Measurements from ENCODE around the gene IFI27L2.
A peak's percentile ranks its signal among the peaks of the same experiment; 100 is the strongest.

IFI27L2 gene

DNA sequence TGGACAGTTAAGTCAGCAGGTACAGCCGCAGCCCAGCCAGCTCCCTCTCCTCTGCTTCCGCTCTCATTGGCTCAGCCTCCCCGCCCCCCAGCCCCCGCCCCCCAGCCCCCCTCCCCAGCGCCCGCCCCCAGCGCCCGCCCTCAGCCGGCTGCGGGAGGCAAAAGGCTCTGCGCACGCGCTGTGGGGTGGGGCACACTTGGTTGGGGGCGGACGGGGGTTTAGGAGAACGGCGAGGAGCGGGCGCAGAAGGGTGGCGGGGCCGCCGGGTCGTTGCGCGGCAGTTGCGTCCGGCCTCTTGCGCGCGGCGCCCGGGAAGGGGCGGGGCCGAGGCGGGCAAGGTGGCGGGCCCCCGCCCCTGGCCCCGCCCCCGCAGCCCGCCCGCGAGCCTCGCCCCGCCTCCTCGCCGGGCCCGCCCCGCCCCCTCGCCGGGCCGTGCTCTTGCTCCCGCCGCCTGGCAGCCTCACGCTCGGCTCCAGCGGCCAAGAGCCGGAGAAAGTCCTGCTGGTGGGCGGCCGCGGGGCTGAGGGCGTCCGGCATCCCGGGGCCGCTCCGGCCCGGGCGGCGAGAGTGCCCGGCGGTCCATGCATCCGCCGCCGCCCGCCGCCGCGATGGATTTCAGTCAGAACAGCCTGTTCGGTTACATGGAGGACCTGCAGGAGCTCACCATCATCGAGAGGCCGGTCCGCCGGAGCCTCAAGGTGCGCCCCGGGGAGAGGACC, 44.6 kb upstream of the IFI27L2 start, which contains the start of gene PPP4R4:
PPP4R4 (plus strand) TSS at position 438 of the 719 bp plus-strand sequence; CDS start at position 582, 144 bp downstream.
- no peak for TF ChIP-seq SPI1 (IDR thresholded peaks at IDR 0.05; ENCODE audit: borderline replicate concordance, low read depth)
- TF ChIP-seq, protein P1, sequence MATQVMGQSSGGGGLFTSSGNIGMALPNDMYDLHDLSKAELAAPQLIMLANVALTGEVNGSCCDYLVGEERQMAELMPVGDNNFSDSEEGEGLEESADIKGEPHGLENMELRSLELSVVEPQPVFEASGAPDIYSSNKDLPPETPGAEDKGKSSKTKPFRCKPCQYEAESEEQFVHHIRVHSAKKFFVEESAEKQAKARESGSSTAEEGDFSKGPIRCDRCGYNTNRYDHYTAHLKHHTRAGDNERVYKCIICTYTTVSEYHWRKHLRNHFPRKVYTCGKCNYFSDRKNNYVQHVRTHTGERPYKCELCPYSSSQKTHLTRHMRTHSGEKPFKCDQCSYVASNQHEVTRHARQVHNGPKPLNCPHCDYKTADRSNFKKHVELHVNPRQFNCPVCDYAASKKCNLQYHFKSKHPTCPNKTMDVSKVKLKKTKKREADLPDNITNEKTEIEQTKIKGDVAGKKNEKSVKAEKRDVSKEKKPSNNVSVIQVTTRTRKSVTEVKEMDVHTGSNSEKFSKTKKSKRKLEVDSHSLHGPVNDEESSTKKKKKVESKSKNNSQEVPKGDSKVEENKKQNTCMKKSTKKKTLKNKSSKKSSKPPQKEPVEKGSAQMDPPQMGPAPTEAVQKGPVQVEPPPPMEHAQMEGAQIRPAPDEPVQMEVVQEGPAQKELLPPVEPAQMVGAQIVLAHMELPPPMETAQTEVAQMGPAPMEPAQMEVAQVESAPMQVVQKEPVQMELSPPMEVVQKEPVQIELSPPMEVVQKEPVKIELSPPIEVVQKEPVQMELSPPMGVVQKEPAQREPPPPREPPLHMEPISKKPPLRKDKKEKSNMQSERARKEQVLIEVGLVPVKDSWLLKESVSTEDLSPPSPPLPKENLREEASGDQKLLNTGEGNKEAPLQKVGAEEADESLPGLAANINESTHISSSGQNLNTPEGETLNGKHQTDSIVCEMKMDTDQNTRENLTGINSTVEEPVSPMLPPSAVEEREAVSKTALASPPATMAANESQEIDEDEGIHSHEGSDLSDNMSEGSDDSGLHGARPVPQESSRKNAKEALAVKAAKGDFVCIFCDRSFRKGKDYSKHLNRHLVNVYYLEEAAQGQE (IDR thresholded peaks at IDR 0.05; ENCODE audit: insufficient replicate concordance, low read depth) = no peak
- no peak for TF ChIP-seq POLR2AphosphoS5 (IDR thresholded peaks at IDR 0.05; ENCODE audit: low read depth)
- no peak for TF ChIP-seq GABPA (IDR thresholded peaks at IDR 0.05; ENCODE audit: low read depth)
- TF ChIP-seq, protein P2, sequence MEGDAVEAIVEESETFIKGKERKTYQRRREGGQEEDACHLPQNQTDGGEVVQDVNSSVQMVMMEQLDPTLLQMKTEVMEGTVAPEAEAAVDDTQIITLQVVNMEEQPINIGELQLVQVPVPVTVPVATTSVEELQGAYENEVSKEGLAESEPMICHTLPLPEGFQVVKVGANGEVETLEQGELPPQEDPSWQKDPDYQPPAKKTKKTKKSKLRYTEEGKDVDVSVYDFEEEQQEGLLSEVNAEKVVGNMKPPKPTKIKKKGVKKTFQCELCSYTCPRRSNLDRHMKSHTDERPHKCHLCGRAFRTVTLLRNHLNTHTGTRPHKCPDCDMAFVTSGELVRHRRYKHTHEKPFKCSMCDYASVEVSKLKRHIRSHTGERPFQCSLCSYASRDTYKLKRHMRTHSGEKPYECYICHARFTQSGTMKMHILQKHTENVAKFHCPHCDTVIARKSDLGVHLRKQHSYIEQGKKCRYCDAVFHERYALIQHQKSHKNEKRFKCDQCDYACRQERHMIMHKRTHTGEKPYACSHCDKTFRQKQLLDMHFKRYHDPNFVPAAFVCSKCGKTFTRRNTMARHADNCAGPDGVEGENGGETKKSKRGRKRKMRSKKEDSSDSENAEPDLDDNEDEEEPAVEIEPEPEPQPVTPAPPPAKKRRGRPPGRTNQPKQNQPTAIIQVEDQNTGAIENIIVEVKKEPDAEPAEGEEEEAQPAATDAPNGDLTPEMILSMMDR (IDR thresholded peaks at IDR 0.05; ENCODE audit: insufficient read depth, low read length) = no peak
- Histone ChIP-seq H3K27me3 (ENCODE audit: insufficient read depth, poor library complexity, severe bottlenecking) (peaks cover 50% of the 10 kb centered on the region), H3K4me3 (replicated peaks; ENCODE audit: insufficient read depth, low read length) (peak within 1 kb of the TSS; percentile 44), H3K27ac (replicated peaks) (no peak within 1 kb of the TSS)
- DNase-seq (ENCODE audit: low read depth in 1 of 2, low spot score in 1 of 2) = peak; percentile 50 to 69

DNA sequence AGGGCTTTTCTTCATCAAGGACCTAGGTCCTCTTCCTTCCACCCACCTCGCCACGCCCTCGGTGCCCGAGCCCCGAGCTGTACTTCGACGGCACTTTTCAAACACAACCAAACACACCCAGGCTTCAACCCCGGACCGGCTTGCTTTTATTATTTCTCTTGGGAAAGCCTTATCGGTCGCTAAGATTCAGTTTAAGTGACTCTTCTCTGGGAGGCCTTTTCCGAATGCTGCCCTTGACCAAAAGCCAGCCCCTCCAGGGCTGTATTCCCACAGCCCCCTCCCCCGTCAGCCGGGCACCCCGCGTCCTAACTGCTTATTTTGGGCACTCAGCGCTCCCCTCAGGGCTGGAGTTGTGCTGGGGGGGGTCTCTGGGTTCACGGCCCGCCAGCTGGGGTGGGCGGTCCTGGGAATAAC, 44.1 kb upstream of the IFI27L2 start:
- Histone ChIP-seq H3K27ac (replicated peaks) (no peak overlapping the region), H3K4me3 (replicated peaks; ENCODE audit: insufficient read depth, low read length) (peak overlapping the region; percentile 44), H3K27me3 (ENCODE audit: insufficient read depth, poor library complexity, severe bottlenecking) (peaks cover 44% of the 10 kb centered on the region)
- no peak for DNase-seq (ENCODE audit: low read depth in 1 of 2, low spot score in 1 of 2)
- TF ChIP-seq GABPA (IDR thresholded peaks at IDR 0.05; ENCODE audit: low read depth) (no peak), POLR2AphosphoS5 (IDR thresholded peaks at IDR 0.05; ENCODE audit: low read depth) (no peak), SPI1 (IDR thresholded peaks at IDR 0.05; ENCODE audit: borderline replicate concordance, low read depth) (no peak)
- TF ChIP-seq, protein P2 (IDR thresholded peaks at IDR 0.05; ENCODE audit: insufficient read depth, low read length) = no peak
- TF ChIP-seq, protein P1 (IDR thresholded peaks at IDR 0.05; ENCODE audit: insufficient replicate concordance, low read depth) = no peak

DNA sequence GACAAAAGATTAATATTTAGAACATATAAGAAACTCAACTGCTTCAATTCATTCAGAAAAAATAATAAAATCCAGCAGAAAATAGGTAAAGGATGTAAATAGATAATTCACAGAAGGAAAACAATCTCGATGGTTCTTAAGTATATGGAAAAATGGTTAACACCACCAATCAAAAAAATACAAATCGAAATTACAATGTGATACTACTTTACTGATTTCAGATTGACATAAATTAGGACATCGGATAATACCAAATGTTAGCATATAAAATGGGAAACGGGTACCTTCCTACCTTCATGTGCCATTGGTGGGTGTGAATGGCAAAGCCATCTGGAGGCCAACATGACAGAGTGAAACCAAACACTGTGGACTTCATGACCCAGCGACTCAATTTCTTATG, 43.1 kb upstream of the IFI27L2 start:
- Histone ChIP-seq H3K4me3 (replicated peaks; ENCODE audit: insufficient read depth, low read length) (no peak overlapping the region), H3K27ac (replicated peaks) (no peak overlapping the region), H3K27me3 (ENCODE audit: insufficient read depth, poor library complexity, severe bottlenecking) (peaks cover 41% of the 10 kb centered on the region)
- no peak for DNase-seq (ENCODE audit: low read depth in 1 of 2, low spot score in 1 of 2)
- TF ChIP-seq, protein P2 (IDR thresholded peaks at IDR 0.05; ENCODE audit: insufficient read depth, low read length) = no peak
- TF ChIP-seq, protein P1 (IDR thresholded peaks at IDR 0.05; ENCODE audit: insufficient replicate concordance, low read depth) = no peak
- TF ChIP-seq POLR2AphosphoS5 (IDR thresholded peaks at IDR 0.05; ENCODE audit: low read depth) (no peak), GABPA (IDR thresholded peaks at IDR 0.05; ENCODE audit: low read depth) (no peak), SPI1 (IDR thresholded peaks at IDR 0.05; ENCODE audit: borderline replicate concordance, low read depth) (no peak)

Data from HL-60 (cell line).